GM12878 (cell line): ENCODE data around the gene AK8.

Source experiments
- CEBPZ ChIP-seq: fragments of 150-350 bp; IDR thresholded peaks from 2 replicates; pipeline ENCODE4 v1.6.1; 2016; ENCODE audit warnings: low read depth, low read length
- EED ChIP-seq: sonication (generic); IDR thresholded peaks from 2 replicates; pipeline ENCODE4 v1.6.1; 2016; ENCODE audit warnings: antibody characterized with exemption, low read depth
- FOS ChIP-seq: IDR thresholded peaks from 3 replicates; pipeline ENCODE4 v1.6.1; 2011; ENCODE audit warnings: borderline replicate concordance; ENCODE audit not compliant: insufficient read length; ENCODE audit errors: extremely low read depth
- HCFC1 ChIP-seq: fragments of 150-350 bp; IDR thresholded peaks from 2 replicates; pipeline ENCODE4 v1.6.1; 2014; ENCODE audit warnings: low read length
- MYC ChIP-seq: IDR thresholded peaks from 2 replicates; pipeline ENCODE4 v1.6.1; 2011; ENCODE audit warnings: mild to moderate bottlenecking, low read length, moderate library complexity, inconsistent platforms; ENCODE audit not compliant: insufficient read depth, insufficient replicate concordance, insufficient read length, severe bottlenecking
- POLR2A ChIP-seq: IDR thresholded peaks from 2 replicates; pipeline ENCODE4 v1.6.1; 2011; ENCODE audit warnings: low read depth, mild to moderate bottlenecking, low read length
- RAD21 ChIP-seq: IDR thresholded peaks from 2 replicates; pipeline ENCODE4 v1.6.1; 2011; ENCODE audit warnings: mild to moderate bottlenecking, low read depth, low read length, moderate library complexity; ENCODE audit not compliant: insufficient read depth
- REST ChIP-seq: IDR thresholded peaks from 2 replicates; pipeline ENCODE4 v1.6.1; 2012; ENCODE audit warnings: mild to moderate bottlenecking, low read depth, low read length
- SUZ12 ChIP-seq: fragments of 200-600 bp; sonication (generic); IDR thresholded peaks from one replicate; pipeline ENCODE4 v1.6.1; 2018; ENCODE audit warnings: antibody characterized with exemption, mild to moderate bottlenecking; ENCODE audit not compliant: unreplicated experiment
- ZNF274 ChIP-seq: IDR thresholded peaks from one replicate; pipeline ENCODE4 v1.8.0; 2011; ENCODE audit not compliant: insufficient read length, insufficient read depth
- TF ChIP-seq, protein P1 (sequence below), 3 experiments: IDR thresholded peaks in 2 of 3; conservative IDR thresholded peaks in 1 of 3; 2 replicates each; pipeline ENCODE4 v1.5.1; 2011; ENCODE audit warnings: low read depth in 3 of 3, low read length in 3 of 3, mild to moderate bottlenecking in 3 of 3, control low read depth in 2 of 3, moderate library complexity in 2 of 3, inconsistent platforms in 1 of 3, mixed read lengths in 1 of 3; ENCODE audit not compliant: control insufficient read depth in 2 of 3, insufficient read depth in 1 of 3; ENCODE audit errors: extremely low read depth in 1 of 3

DNA sequence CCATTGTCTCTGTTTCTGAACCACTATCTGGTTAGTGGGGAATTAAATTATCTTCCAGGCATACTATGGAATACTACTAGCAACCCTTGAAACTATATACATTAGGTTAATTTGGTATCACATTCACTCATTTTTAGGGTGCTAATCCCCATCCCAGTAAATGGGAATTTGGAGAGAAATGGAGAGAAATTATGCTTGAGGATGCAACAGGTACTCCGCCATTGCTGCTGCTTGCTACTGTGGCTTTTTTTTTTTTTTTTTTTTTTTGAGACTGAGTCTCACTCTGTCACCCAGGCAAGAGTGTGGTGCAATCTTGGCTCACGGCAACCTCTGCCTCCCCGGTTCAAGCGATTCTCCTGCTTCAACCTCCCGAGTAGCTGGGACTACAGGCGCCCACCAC, 66.1 kb downstream of the AK8 start:
- TF ChIP-seq MYC = no peak
- TF ChIP-seq SUZ12 = no peak
- TF ChIP-seq POLR2A = no peak
- TF ChIP-seq REST = no peak
- TF ChIP-seq, protein P1, sequence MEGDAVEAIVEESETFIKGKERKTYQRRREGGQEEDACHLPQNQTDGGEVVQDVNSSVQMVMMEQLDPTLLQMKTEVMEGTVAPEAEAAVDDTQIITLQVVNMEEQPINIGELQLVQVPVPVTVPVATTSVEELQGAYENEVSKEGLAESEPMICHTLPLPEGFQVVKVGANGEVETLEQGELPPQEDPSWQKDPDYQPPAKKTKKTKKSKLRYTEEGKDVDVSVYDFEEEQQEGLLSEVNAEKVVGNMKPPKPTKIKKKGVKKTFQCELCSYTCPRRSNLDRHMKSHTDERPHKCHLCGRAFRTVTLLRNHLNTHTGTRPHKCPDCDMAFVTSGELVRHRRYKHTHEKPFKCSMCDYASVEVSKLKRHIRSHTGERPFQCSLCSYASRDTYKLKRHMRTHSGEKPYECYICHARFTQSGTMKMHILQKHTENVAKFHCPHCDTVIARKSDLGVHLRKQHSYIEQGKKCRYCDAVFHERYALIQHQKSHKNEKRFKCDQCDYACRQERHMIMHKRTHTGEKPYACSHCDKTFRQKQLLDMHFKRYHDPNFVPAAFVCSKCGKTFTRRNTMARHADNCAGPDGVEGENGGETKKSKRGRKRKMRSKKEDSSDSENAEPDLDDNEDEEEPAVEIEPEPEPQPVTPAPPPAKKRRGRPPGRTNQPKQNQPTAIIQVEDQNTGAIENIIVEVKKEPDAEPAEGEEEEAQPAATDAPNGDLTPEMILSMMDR (IDR thresholded peaks at IDR 0.05 in 2 of 3, conservative IDR thresholded peaks at IDR 0.05 in 1 of 3; ENCODE audit: control insufficient read depth in 2 of 3, extremely low read depth in 1 of 3, insufficient read depth in 1 of 3, low read depth in 3 of 3, low read length in 3 of 3) = no peak
- TF ChIP-seq FOS = no peak
- no peak for TF ChIP-seq ZNF274
- no peak for TF ChIP-seq CEBPZ
- TF ChIP-seq RAD21 = no peak
- TF ChIP-seq HCFC1 = no peak
- TF ChIP-seq EED = no peak
